Stomach (tissue), 4 donors: Measurements from ENCODE around the gene NRIP1.

Experiments used
- EP300 ChIP-seq: sonication (generic); formaldehyde crosslinking; IDR thresholded peaks from one replicate; pipeline ENCODE4 v1.6.1; 2017; ENCODE audit warnings: antibody characterized with exemption
- POLR2A ChIP-seq, 4 donors: fragments of 450-650 bp; IDR thresholded peaks; one replicate each; pipeline ENCODE4 v1.6.1; 2016; ENCODE audit warnings: antibody characterized with exemption in 4 of 4, control low read depth in 2 of 4, mild to moderate bottlenecking in 1 of 4, moderate library complexity in 1 of 4
- POLR2AphosphoS5 ChIP-seq, 3 donors: sonication (generic); formaldehyde crosslinking; IDR thresholded peaks; one replicate each; pipeline ENCODE4 v1.6.1; 2016; ENCODE audit warnings: antibody characterized with exemption in 3 of 3
- TF ChIP-seq, protein P1 (sequence below), 7 experiments: fragments of 450-650 bp in 4 of 7; fragments of 200-600 bp in 3 of 7; sonication (generic) in 3 of 7; IDR thresholded peaks; one replicate each; pipeline ENCODE4 v1.5.1; 2016 to 2019; ENCODE audit warnings: antibody characterized with exemption in 7 of 7, control low read depth in 2 of 7, mild to moderate bottlenecking in 1 of 7

DNA sequence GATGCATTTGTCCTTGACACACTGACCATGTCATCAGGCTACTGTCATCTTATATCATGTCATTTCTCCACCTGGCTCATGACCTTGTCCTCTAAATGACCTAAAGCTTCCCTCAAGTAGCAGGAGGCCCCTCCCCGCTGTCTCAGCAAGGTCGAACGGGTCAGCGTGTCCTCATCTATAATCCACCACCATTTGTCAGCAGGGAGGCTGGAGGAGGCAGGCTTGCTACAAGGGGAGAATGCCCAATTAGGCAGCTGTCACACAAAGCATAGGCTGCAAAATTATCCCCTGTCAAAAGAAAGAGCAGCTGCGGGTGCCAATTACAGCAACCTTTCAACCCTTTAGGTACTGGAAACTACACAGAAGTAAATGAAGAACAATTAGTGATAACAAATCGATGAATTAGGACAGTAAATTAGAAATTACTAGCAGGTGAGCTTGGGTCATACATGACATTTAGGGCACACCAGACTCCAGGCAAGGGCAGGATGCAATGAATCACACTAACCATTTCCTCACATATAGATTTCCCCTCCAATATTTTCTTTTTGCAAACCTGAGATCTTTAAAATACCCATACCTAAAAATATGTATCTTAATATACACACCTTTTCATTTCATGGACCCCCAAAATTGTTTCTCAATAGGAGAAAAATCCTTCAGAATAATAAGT is 61.2 kb downstream of the NRIP1 start:
- TF ChIP-seq POLR2AphosphoS5 (IDR thresholded peaks at IDR 0.05) (no peak), POLR2A (IDR thresholded peaks at IDR 0.05) (no peak), EP300 (no peak)
- TF ChIP-seq, protein P1, sequence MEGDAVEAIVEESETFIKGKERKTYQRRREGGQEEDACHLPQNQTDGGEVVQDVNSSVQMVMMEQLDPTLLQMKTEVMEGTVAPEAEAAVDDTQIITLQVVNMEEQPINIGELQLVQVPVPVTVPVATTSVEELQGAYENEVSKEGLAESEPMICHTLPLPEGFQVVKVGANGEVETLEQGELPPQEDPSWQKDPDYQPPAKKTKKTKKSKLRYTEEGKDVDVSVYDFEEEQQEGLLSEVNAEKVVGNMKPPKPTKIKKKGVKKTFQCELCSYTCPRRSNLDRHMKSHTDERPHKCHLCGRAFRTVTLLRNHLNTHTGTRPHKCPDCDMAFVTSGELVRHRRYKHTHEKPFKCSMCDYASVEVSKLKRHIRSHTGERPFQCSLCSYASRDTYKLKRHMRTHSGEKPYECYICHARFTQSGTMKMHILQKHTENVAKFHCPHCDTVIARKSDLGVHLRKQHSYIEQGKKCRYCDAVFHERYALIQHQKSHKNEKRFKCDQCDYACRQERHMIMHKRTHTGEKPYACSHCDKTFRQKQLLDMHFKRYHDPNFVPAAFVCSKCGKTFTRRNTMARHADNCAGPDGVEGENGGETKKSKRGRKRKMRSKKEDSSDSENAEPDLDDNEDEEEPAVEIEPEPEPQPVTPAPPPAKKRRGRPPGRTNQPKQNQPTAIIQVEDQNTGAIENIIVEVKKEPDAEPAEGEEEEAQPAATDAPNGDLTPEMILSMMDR (IDR thresholded peaks at IDR 0.05), result no peak
